Cardiac muscle cell (in vitro differentiated cells and primary cell): ENCODE data around the gene PFDN1. TPM values are rescaled to one million over a fixed set of nuclear protein-coding genes. Genes with fewer than 3 reads are reported as not detected.

Source experiments
- DNase-seq, 2 donors: peaks; one replicate each; pipeline versions ENCODE4 v3.0.0 to v3.0.0-alpha.2; 2010 to 2017; ENCODE audit warnings: low read depth in 1 of 2, low spot score in 1 of 2
- H3K27ac ChIP-seq: fragments of 200-600 bp; sonication (generic); 2 replicates; pipeline ENCODE4 v1.5.1; 2016
- H3K27me3 ChIP-seq: fragments of 200-600 bp; sonication (generic); 2 replicates; pipeline ENCODE4 v1.6.0; 2016; ENCODE audit warnings: control low read depth
- H3K36me3 ChIP-seq: fragments of 200-600 bp; sonication (generic); 2 replicates; pipeline ENCODE4 v1.5.1; 2016; ENCODE audit warnings: control low read depth
- H3K4me1 ChIP-seq: fragments of 200-600 bp; sonication (generic); 2 replicates; pipeline ENCODE4 v1.8.1; 2017; ENCODE audit warnings: low read depth, mild to moderate bottlenecking, mixed run types
- H3K4me3 ChIP-seq: fragments of 200-600 bp; sonication (generic); 2 replicates; pipeline ENCODE4 v1.5.1; 2016; ENCODE audit warnings: mild to moderate bottlenecking
- H3K9me3 ChIP-seq: fragments of 200-600 bp; sonication (generic); 2 replicates; pipeline ENCODE4 v1.5.1; 2017; ENCODE audit warnings: low read depth, mild to moderate bottlenecking, control low read depth
- CTCF ChIP-seq: IDR thresholded peaks from 2 replicates; pipeline ENCODE4 v1.5.1; 2012; ENCODE audit warnings: low read depth, mild to moderate bottlenecking, low read length
- polyA plus RNA-seq: library from polyadenylated mRNA; unstranded; fragments of >200 nt; fragmentation: Nextera tagmentation; extraction: Ambion mirVana; gene quantifications from 2 replicates; pipeline ENCODE4 v1.2.1, GENCODE V29; 2016
- total RNA-seq: library from RNA; depleted of rRNA; stranded (reverse); fragments of >200 nt; gene quantifications from 2 replicates; pipeline ENCODE4 v1.2.3, GENCODE V29; 2016

The PFDN1 gene
- total and polyA plus RNA-seq, 2 experiments from 2014 or later, result 129 to 139 TPM

GRCh38 chr5:140238756-140239155 is 64.1 kb downstream of the PFDN1 start:
- no peak for TF ChIP-seq CTCF

GRCh38 chr5:140236891-140237598 is 65.9 kb downstream of the PFDN1 start:
- Histone ChIP-seq H3K36me3 (no peaks in the 10 kb centered on the region), H3K4me1 (peaks cover 13% of the 10 kb centered on the region), H3K27ac (no peak overlapping the region), H3K4me3 (no peak overlapping the region), H3K9me3 (no peaks in the 10 kb centered on the region), H3K27me3 (no peaks in the 10 kb centered on the region)
- no peak for DNase-seq
- TF ChIP-seq CTCF, result no peak

More at GRCh38 chr5:140238756-140239155, 64.1 kb downstream of the PFDN1 start:
- Histone ChIP-seq H3K36me3 (no peaks in the 10 kb centered on the region), H3K27ac (no peak overlapping the region), H3K4me1 (peaks cover 21% of the 10 kb centered on the region), H3K4me3 (no peak overlapping the region), H3K27me3 (no peaks in the 10 kb centered on the region), H3K9me3 (no peaks in the 10 kb centered on the region)
- no peak for DNase-seq

GRCh38 chr5:140235791-140236551 is 66.9 kb downstream of the PFDN1 start:
- no peak overlapping the region for H3K27ac ChIP-seq
- no peaks in the 10 kb centered on the region for H3K9me3 ChIP-seq
- no peak for DNase-seq
- TF ChIP-seq CTCF, result no peak
- no peaks in the 10 kb centered on the region for H3K36me3 ChIP-seq
- no peaks in the 10 kb centered on the region for H3K27me3 ChIP-seq
- H3K4me1 ChIP-seq, result peaks cover 5% of the 10 kb centered on the region
- H3K4me3 ChIP-seq, result no peak overlapping the region

GRCh38 chr5:140234377-140234989 is 68.4 kb downstream of the PFDN1 start:
- Histone ChIP-seq H3K9me3 (no peaks in the 10 kb centered on the region), H3K36me3 (no peaks in the 10 kb centered on the region), H3K4me1 (no peaks in the 10 kb centered on the region), H3K27me3 (no peaks in the 10 kb centered on the region), H3K4me3 (no peak overlapping the region), H3K27ac (no peak overlapping the region)
- no peak for TF ChIP-seq CTCF
- no peak for DNase-seq

- DNase-seq, result no peak
- H3K27ac ChIP-seq, result no peak overlapping the region
- no peaks in the 10 kb centered on the region for H3K4me1 ChIP-seq
- no peak overlapping the region for H3K4me3 ChIP-seq
- no peaks in the 10 kb centered on the region for H3K36me3 ChIP-seq
- no peaks in the 10 kb centered on the region for H3K27me3 ChIP-seq
- H3K9me3 ChIP-seq, result no peaks in the 10 kb centered on the region
- TF ChIP-seq CTCF, result no peak
Observed at GRCh38 chr5:140232731-140233130, 70.2 kb downstream of the PFDN1 start.
